Smooth muscle cell of the brain vasculature (primary cell): Measurements from ENCODE around the gene GLB1L.
A peak's percentile ranks its signal among the peaks of the same experiment; 100 is the strongest.
"Not testable (repeated sequence)": the region's sequence is repeated elsewhere in the genome, so short reads cannot be mapped to it uniquely, and the experiment has no call there.

ENCODE experiments used
- DNase-seq: peaks from one replicate; pipeline ENCODE4 v3.0.0-alpha.2; 2012; ENCODE audit warnings: low read depth, low spot score

Gene GLB1L

GRCh38 chr2:219207134-219207883 lies 37.9 kb downstream of the GLB1L start:
- no peak for DNase-seq

DNA sequence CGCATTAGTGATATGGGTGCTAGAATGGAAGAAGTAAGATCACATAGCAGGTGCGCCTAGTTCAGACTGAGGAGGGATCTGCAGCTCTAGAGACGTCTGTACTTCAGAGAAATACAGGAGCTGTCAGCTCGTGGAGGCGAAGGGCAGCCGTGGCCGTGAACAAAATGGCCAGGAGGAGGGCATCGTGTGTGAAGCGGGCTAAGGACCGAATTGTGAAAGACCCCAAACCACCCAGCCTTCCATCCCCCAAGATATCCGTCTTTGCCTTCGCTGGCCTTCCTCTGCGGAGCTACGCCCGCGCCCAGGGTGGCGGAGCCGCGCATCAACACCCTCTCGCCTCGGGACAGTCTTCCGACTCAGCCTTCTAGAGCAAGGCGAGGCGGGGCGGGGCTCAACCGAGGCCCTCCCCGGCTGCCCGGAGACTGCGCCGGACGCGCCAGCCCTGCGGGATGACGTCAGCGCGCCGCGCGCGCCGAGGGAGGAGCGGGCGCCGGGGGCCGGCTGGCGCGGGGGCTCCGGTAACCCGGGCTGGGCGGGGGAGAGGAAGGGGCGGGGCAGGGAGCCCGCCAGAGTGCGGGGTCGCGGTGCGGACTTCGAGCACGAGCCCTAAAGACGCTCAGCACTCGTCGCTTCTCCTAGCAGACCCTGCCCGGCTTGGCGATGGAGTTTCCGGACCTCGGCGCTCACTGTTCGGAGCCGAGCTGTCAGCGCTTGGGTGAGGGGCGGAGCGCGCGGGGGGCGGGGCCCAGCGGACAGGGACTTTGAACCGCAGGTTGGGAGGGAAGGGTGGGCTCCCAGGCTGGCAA lies 38.7 kb downstream of the GLB1L start, which contains the start of gene ZFAND2B:
Gene ZFAND2B, plus strand, starts transcription at position 455 of the 806 bp plus-strand sequence. Its CDS starts 206 bp downstream, at position 661.
- peak; percentile 87 for DNase-seq

GRCh38 chr2:219205981-219206327 lies 39.3 kb downstream of the GLB1L start:
- no peak for DNase-seq

DNA sequence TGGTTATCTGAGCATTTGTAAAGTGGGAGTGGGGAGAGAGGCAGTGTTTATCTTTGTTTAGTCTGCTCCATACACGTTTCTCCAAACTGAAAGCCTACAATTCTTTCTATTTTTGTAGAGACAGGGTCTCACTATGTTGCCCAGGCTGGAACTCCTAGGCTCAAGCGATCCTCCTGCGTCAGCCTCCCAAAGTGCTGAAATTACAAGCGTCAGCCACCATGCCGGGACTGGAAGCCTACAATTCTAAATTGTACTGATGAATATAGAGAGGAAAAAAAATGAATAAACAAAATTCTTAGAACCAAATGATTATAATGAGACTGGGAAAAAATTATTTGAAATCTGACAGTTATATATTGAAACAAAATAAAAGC lies 40.1 kb downstream of the GLB1L start:
- no peak for DNase-seq

DNA sequence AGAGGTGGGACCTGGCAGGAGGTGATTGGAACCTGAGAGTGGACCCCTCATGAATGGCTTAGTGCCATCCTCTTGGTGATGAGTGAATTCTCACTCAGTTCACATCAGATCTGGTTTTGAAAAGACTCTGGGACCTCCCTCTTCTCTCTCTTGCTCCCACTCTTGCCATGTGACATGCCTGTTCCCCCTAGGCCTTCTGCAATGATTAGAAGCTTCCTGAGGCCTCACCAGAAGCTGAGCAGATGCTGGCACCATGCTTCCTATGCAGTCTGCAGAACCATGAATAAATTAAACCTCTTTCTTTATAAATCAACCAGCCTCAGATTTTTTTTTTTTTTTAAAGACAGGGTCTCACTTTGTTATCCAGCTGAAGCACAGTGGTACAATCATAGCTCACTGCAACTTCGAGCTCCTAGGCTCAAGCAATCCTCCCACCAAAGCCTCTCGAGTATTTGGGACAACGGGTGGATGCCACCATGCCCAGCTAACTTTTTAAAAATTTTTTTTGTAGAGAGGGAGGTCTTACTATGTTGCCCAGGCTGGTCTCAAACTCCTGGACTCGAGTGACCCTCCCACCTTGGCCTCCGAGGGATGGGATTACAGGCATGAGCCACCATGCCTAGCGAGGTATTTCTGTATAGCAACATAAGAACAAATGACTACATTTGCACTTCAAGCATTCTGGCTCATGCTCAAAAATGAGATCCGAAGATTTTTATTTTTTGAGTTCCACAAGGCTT lies 40.6 kb downstream of the GLB1L start:
- no peak for DNase-seq

GRCh38 chr2:219201331-219201730 lies 43.9 kb downstream of the GLB1L start:
- not testable (repeated sequence) for DNase-seq

- DNase-seq: not testable (repeated sequence)
These were observed 44.5 kb downstream of the GLB1L start for GRCh38 chr2:219200502-219201326.

- DNase-seq: no peak
These were observed 45.6 kb downstream of the GLB1L start for GRCh38 chr2:219199470-219200211.

DNA sequence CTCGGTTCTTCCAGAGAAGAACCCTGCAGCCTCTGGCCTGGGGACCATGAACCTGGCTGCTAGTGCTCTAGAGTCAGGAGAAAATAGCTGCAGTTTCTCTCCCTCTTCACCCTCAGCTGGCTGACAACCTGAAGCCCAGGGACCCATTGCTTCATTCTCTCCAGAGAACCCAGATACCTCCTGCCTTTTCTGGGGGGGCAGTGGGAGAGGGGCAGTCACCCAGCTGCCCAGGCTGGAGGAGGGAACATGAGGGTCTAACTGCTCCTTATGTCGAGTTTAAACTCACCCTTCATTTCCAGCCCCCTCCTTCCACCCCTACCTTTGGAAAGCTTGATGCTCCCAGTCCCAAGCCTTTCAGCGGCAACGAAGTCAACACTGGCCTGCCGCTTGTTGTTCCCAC lies 46.3 kb downstream of the GLB1L start:
- no peak for DNase-seq

GRCh38 chr2:219197388-219197787 lies 47.9 kb downstream of the GLB1L start:
- no peak for DNase-seq

- DNase-seq: no peak
These were observed 58.3 kb downstream of the GLB1L start for GRCh38 chr2:219186754-219187456.
